NCI-H1694 (cell line): ENCODE measurements around the gene RNU1-4.
"Not testable (repeated sequence)": the region's sequence is repeated elsewhere in the genome, so short reads cannot be mapped to it uniquely, and the experiment has no call there.

Source experiments
- DNase-seq: peaks from one replicate; lab custom pipeline; 2025; lab: John Stamatoyannopoulos, UW

RNU1-4 gene

GRCh38 chr1:16740047-16740964, at the start of gene RNU1-4:
RNU1-4 (plus strand) TSS chr1:16740516.
- not testable (repeated sequence) for DNase-seq

- not testable (repeated sequence) for DNase-seq
Measured at GRCh38 chr1:16690971-16691682, 49.2 kb upstream of the RNU1-4 start.

- not testable (repeated sequence) for DNase-seq
Measured at GRCh38 chr1:16692283-16692682, 48.0 kb upstream of the RNU1-4 start.

GRCh38 chr1:16692717-16693448, 47.4 kb upstream of the RNU1-4 start:
- DNase-seq = not testable (repeated sequence)

- not testable (repeated sequence) for DNase-seq
Measured at GRCh38 chr1:16693449-16694307, 46.6 kb upstream of the RNU1-4 start.

- not testable (repeated sequence) for DNase-seq
Measured at GRCh38 chr1:16694308-16694702, 46.0 kb upstream of the RNU1-4 start.

- DNase-seq = not testable (repeated sequence)
Measured at GRCh38 chr1:16696507-16697150, 43.7 kb upstream of the RNU1-4 start.

- DNase-seq = not testable (repeated sequence)
Measured at GRCh38 chr1:16697152-16697551, 43.2 kb upstream of the RNU1-4 start.

- DNase-seq = not testable (repeated sequence)
Measured at GRCh38 chr1:16699440-16699839, 40.9 kb upstream of the RNU1-4 start.

GRCh38 chr1:16700138-16700895, 40.0 kb upstream of the RNU1-4 start:
- not testable (repeated sequence) for DNase-seq

- not testable (repeated sequence) for DNase-seq
Measured at GRCh38 chr1:16701189-16701588, 39.1 kb upstream of the RNU1-4 start.

- not testable (repeated sequence) for DNase-seq
Measured at GRCh38 chr1:16702280-16702679, 38.0 kb upstream of the RNU1-4 start.

- DNase-seq = not testable (repeated sequence)
Measured at GRCh38 chr1:16703141-16703540, 37.2 kb upstream of the RNU1-4 start.

GRCh38 chr1:16703602-16704001, 36.7 kb upstream of the RNU1-4 start:
- not testable (repeated sequence) for DNase-seq

- not testable (repeated sequence) for DNase-seq
Measured at GRCh38 chr1:16704076-16704475, 36.2 kb upstream of the RNU1-4 start.

GRCh38 chr1:16704502-16705100, 35.7 kb upstream of the RNU1-4 start:
- not testable (repeated sequence) for DNase-seq

GRCh38 chr1:16706302-16706701, 34.0 kb upstream of the RNU1-4 start:
- not testable (repeated sequence) for DNase-seq

GRCh38 chr1:16707130-16708093, 32.9 kb upstream of the RNU1-4 start:
- not testable (repeated sequence) for DNase-seq
